Measurements from ENCODE around the gene WDR59.

The WDR59 gene

GRCh38 chr16:74936902-74937560 lies 47.9 kb downstream of the WDR59 start:
- no peaks in the 10 kb centered on the region for H3K4me1 Mint-ChIP-seq
- no peaks in the 10 kb centered on the region for H3K9me3 Mint-ChIP-seq
- H3K36me3 Mint-ChIP-seq (ENCODE audit: low read depth), result peaks cover 62% of the 10 kb centered on the region
- H3K27me3 Mint-ChIP-seq (ENCODE audit: low read depth), result no peaks in the 10 kb centered on the region
- no peak overlapping the region for H3K27ac Mint-ChIP-seq
- TF ChIP-seq CTCF (IDR thresholded peaks at IDR 0.05; ENCODE audit: unreplicated experiment in 3 of 3), result no peak
- H3K4me3 Mint-ChIP-seq, result no peak overlapping the region

GRCh38 chr16:74931445-74931844 lies 53.5 kb downstream of the WDR59 start:
- Mint-ChIP-seq H3K27me3 (ENCODE audit: low read depth) (no peaks in the 10 kb centered on the region), H3K4me3 (no peak overlapping the region), H3K9me3 (no peaks in the 10 kb centered on the region), H3K27ac (no peak overlapping the region), H3K36me3 (ENCODE audit: low read depth) (peaks cover 58% of the 10 kb centered on the region), H3K4me1 (no peaks in the 10 kb centered on the region)
- no peak for TF ChIP-seq CTCF (IDR thresholded peaks at IDR 0.05; ENCODE audit: unreplicated experiment in 3 of 3)

GRCh38 chr16:74929636-74930035 lies 55.3 kb downstream of the WDR59 start:
- H3K36me3 Mint-ChIP-seq (ENCODE audit: low read depth), result peaks cover 59% of the 10 kb centered on the region
- no peaks in the 10 kb centered on the region for H3K27me3 Mint-ChIP-seq (ENCODE audit: low read depth)
- no peak overlapping the region for H3K4me3 Mint-ChIP-seq

GRCh38 chr16:74926805-74927204 lies 58.1 kb downstream of the WDR59 start:
- Mint-ChIP-seq H3K4me3 (no peak overlapping the region), H3K4me1 (peaks cover 7% of the 10 kb centered on the region), H3K27me3 (ENCODE audit: low read depth) (no peaks in the 10 kb centered on the region), H3K9me3 (no peaks in the 10 kb centered on the region), H3K27ac (peak overlapping the region in 1 of 3 experiments; percentile 33), H3K36me3 (ENCODE audit: low read depth) (peaks cover 56% of the 10 kb centered on the region)
- no peak for TF ChIP-seq CTCF (IDR thresholded peaks at IDR 0.05; ENCODE audit: unreplicated experiment in 3 of 3)

More at GRCh38 chr16:74929636-74930035, 55.3 kb downstream of the WDR59 start:
- Mint-ChIP-seq H3K4me1 (no peaks in the 10 kb centered on the region), H3K27ac (no peak overlapping the region), H3K9me3 (no peaks in the 10 kb centered on the region)
- TF ChIP-seq CTCF (IDR thresholded peaks at IDR 0.05; ENCODE audit: unreplicated experiment in 3 of 3), result no peak

GRCh38 chr16:74923766-74924460 lies 61.0 kb downstream of the WDR59 start:
- H3K4me3 Mint-ChIP-seq, result no peak overlapping the region
- no peaks in the 10 kb centered on the region for H3K27me3 Mint-ChIP-seq (ENCODE audit: low read depth)
- H3K27ac Mint-ChIP-seq, result peak overlapping the region in 1 of 3 experiments; percentile 41
- peaks cover 60% of the 10 kb centered on the region for H3K36me3 Mint-ChIP-seq (ENCODE audit: low read depth)
- peaks cover 7% of the 10 kb centered on the region for H3K4me1 Mint-ChIP-seq
- TF ChIP-seq CTCF (IDR thresholded peaks at IDR 0.05; ENCODE audit: unreplicated experiment in 3 of 3), result no peak
- H3K9me3 Mint-ChIP-seq, result no peaks in the 10 kb centered on the region
